Measurements from ENCODE around the gene PAM16.

DNA sequence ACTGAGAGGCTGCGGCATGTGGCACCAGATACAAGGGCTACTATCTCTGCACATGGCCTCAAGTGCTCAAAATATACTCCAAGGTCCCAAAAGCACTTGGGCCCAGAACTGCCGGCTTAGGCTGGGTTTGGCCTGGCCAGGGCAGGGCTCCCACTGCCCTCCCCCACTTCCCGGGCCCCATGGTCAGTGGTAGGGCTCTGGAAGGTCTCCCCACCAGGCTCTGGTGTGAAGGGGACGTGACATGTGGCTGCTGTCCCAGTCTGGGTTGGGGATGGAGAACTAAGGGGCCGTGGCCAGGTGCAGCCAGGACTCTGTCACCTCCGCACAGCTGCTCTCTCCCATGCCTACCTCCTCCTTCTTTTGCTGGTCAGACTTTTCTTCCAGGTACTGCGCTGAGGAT is 5.7 kb upstream of the PAM16 start:
- TF ChIP-seq, protein P1, sequence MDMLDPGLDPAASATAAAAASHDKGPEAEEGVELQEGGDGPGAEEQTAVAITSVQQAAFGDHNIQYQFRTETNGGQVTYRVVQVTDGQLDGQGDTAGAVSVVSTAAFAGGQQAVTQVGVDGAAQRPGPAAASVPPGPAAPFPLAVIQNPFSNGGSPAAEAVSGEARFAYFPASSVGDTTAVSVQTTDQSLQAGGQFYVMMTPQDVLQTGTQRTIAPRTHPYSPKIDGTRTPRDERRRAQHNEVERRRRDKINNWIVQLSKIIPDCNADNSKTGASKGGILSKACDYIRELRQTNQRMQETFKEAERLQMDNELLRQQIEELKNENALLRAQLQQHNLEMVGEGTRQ (IDR thresholded peaks at IDR 0.05; ENCODE audit: low read length) = no peak
- TF ChIP-seq TAF1 (IDR thresholded peaks at IDR 0.05; ENCODE audit: low read depth, low read length) (no peak), SP2 (IDR thresholded peaks at IDR 0.05; ENCODE audit: low read length) (no peak)
